Ureter (tissue), 1 donor: ENCODE data around the gene EOLA2. TPM values are rescaled to one million over a fixed set of nuclear protein-coding genes. Genes with fewer than 3 reads are reported as not detected.
"Not testable (repeated sequence)": the region's sequence is repeated elsewhere in the genome, so short reads cannot be mapped to it uniquely, and the experiment has no call there.

Experiments
- DNase-seq: peaks from one replicate; pipeline ENCODE4 v3.0.0-alpha.2; 2020; ENCODE audit warnings: low spot score
- total RNA-seq: library from RNA; stranded (reverse); gene quantifications from one replicate; pipeline ENCODE4 v1.2.4, GENCODE V29; 2023
- donor health status: DM: yes; HTN: yes; CAD: no.

EOLA2 gene
- total RNA-seq, 1 donor from 2014 or later, result 53.3 TPM

- DNase-seq, result not testable (repeated sequence)
Measured at GRCh38 chrX:149932970-149933369, 5.3 kb downstream of the EOLA2 start.

GRCh38 chrX:149932150-149932549 is 6.1 kb downstream of the EOLA2 start:
- DNase-seq, result not testable (repeated sequence)

GRCh38 chrX:149931355-149931754 is 6.9 kb downstream of the EOLA2 start:
- DNase-seq, result not testable (repeated sequence)

- DNase-seq, result not testable (repeated sequence)
Measured at GRCh38 chrX:149929400-149929799, 8.9 kb downstream of the EOLA2 start, which contains the start of gene HSFX4. HSFX4 (plus strand) TSS chrX:149929573; CDS start chrX:149929645, 72 bp downstream.

GRCh38 chrX:149928635-149929034 is 9.7 kb downstream of the EOLA2 start:
- DNase-seq, result not testable (repeated sequence)

GRCh38 chrX:149927964-149928258 is 10.4 kb downstream of the EOLA2 start:
- not testable (repeated sequence) for DNase-seq

- not testable (repeated sequence) for DNase-seq
Measured at GRCh38 chrX:149927245-149927963, 10.9 kb downstream of the EOLA2 start.

GRCh38 chrX:149924434-149924833 is 13.9 kb downstream of the EOLA2 start:
- DNase-seq, result not testable (repeated sequence)

GRCh38 chrX:149923836-149924235 is 14.5 kb downstream of the EOLA2 start:
- not testable (repeated sequence) for DNase-seq

GRCh38 chrX:149916745-149917392 is 21.4 kb downstream of the EOLA2 start:
- no peak for DNase-seq

- DNase-seq, result no peak
Measured at GRCh38 chrX:149910178-149910695, 28.1 kb downstream of the EOLA2 start.

GRCh38 chrX:149909324-149910177 is 28.7 kb downstream of the EOLA2 start:
- DNase-seq, result no peak

GRCh38 chrX:149908727-149909126 is 29.6 kb downstream of the EOLA2 start:
- DNase-seq, result no peak

- no peak for DNase-seq
Measured at GRCh38 chrX:149908308-149908707, 30.0 kb downstream of the EOLA2 start.

GRCh38 chrX:149903889-149904748 is 34.2 kb downstream of the EOLA2 start:
- DNase-seq, result no peak

- no peak for DNase-seq
Measured at GRCh38 chrX:149898554-149898953, 39.7 kb downstream of the EOLA2 start.

GRCh38 chrX:149890828-149891227 is 47.5 kb downstream of the EOLA2 start:
- DNase-seq, result not testable (repeated sequence)
